Mesendoderm (in vitro differentiated cells): ENCODE data around the gene GARRE1.

Source experiments
- DNase-seq: peaks from one replicate; pipeline ENCODE4 v3.0.0; 2013
- H2AK5ac ChIP-seq: 2 replicates; pipeline ENCODE4 v1.6.1; 2013; ENCODE audit warnings: low read length, inconsistent platforms
- H2BK120ac ChIP-seq: 2 replicates; pipeline ENCODE4 v1.6.1; 2013; ENCODE audit warnings: low read depth, mild to moderate bottlenecking, low read length, moderate library complexity, mixed read lengths
- H2BK15ac ChIP-seq: replicated peaks from 2 replicates; pipeline ENCODE4 v1.6.1; 2013; ENCODE audit warnings: low read depth, mild to moderate bottlenecking, moderate library complexity
- H2BK5ac ChIP-seq: 2 replicates; pipeline ENCODE4 v1.6.1; 2013; ENCODE audit warnings: low read length, inconsistent platforms
- H3K18ac ChIP-seq: 2 replicates; pipeline ENCODE4 v1.6.1; 2013; ENCODE audit warnings: mild to moderate bottlenecking, low read length, mixed read lengths
- H3K23ac ChIP-seq: one replicate; pipeline ENCODE4 v1.6.1; 2013; ENCODE audit warnings: low read length
- H3K27ac ChIP-seq: 2 replicates; pipeline ENCODE4 v1.5.1; 2013; ENCODE audit warnings: low read depth, mild to moderate bottlenecking, inconsistent platforms, low read length, moderate library complexity
- H3K27me3 ChIP-seq: 2 replicates; pipeline ENCODE4 v1.6.1; 2013; ENCODE audit warnings: low read length, control low read depth, mild to moderate bottlenecking, inconsistent platforms; ENCODE audit not compliant: insufficient read depth, poor library complexity
- H3K36me3 ChIP-seq: 2 replicates; pipeline ENCODE4 v1.6.1; 2013; ENCODE audit warnings: low read length, inconsistent platforms; ENCODE audit not compliant: control insufficient read depth, insufficient read depth
- H3K4ac ChIP-seq: one replicate; pipeline ENCODE4 v1.6.1; 2013; ENCODE audit warnings: low read depth, mild to moderate bottlenecking, low read length, moderate library complexity
- H3K4me1 ChIP-seq: 2 replicates; pipeline ENCODE4 v1.6.1; 2013; ENCODE audit warnings: low read depth, low read length, inconsistent platforms; ENCODE audit not compliant: control insufficient read depth
- H3K4me2 ChIP-seq: 2 replicates; pipeline ENCODE4 v1.6.1; 2013; ENCODE audit warnings: low read length
- H3K4me3 ChIP-seq: 2 replicates; pipeline ENCODE4 v1.5.1; 2013; ENCODE audit warnings: mild to moderate bottlenecking, low read length
- H3K56ac ChIP-seq: one replicate; pipeline ENCODE4 v1.6.1; 2013; ENCODE audit warnings: low read length
- H3K79me1 ChIP-seq: 2 replicates; pipeline ENCODE4 v1.6.1; 2013; ENCODE audit warnings: low read length, inconsistent platforms
- H3K79me2 ChIP-seq: 2 replicates; pipeline ENCODE4 v1.6.1; 2013; ENCODE audit warnings: mild to moderate bottlenecking, low read length; ENCODE audit not compliant: control insufficient read depth, insufficient read depth
- H3K9ac ChIP-seq: 2 replicates; pipeline ENCODE4 v1.6.1; 2013; ENCODE audit warnings: low read length, inconsistent platforms
- H4K5ac ChIP-seq: one replicate; pipeline ENCODE4 v1.6.1; 2013; ENCODE audit warnings: low read length
- H4K8ac ChIP-seq: one replicate; pipeline ENCODE4 v1.6.1; 2013; ENCODE audit warnings: low read depth, mild to moderate bottlenecking, control low read depth, low read length, moderate library complexity
- WGBS: extraction: QIAGEN DNeasy Blood & Tissue Kit; methylation state at CpG from one replicate; pipeline ENCODE4 v1.1.7; 2013; ENCODE audit warnings: low lambda C conversion rate, missing lambda C conversion rate; ENCODE audit not compliant: insufficient coverage; ENCODE audit errors: extremely low coverage; 5-methylcytosine and 5-hydroxymethylcytosine counted together

The GARRE1 gene

DNA sequence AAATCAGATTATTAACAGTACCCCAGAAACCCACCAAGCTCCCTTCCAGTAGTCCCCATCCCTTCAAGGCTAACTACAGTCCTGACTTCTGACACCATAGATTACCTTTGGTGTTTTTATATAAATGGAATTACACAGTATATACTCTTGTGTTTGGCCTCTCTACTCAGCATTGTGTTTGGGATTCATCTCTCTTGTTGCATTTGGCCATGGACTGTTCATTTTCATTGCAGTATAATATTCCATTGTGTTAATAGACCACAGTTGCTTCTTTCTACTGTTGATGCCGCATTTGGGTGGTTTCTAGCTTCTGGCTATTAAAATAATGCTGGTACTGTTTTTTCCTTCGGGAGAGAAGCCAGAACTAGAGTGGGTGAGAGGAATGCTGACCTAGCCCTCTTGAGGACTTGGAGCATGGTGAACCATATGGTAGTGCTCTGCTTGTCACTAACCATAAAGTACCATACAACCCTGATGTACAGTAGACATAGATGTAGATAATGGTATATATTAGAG lies 18.9 kb upstream of the GARRE1 start:
- Histone ChIP-seq H3K4ac (no peak overlapping the region), H2AK5ac (no peak overlapping the region), H3K79me1 (no peaks in the 10 kb centered on the region), H3K79me2 (no peaks in the 10 kb centered on the region), H2BK5ac (no peak overlapping the region), H2BK15ac (no peak overlapping the region), H3K4me3 (no peak overlapping the region), H3K4me2 (no peak overlapping the region), H3K27ac (no peak overlapping the region), H3K23ac (no peak overlapping the region), H4K5ac (no peak overlapping the region), H3K4me1 (no peaks in the 10 kb centered on the region), H3K56ac (no peak overlapping the region), H3K9ac (no peak overlapping the region), H2BK120ac (no peak overlapping the region), H3K36me3 (no peaks in the 10 kb centered on the region), H4K8ac (no peak overlapping the region), H3K27me3 (no peaks in the 10 kb centered on the region), H3K18ac (no peak overlapping the region)
- no CpG with 5 or more reads among the region's 2 CpGs for WGBS
- DNase-seq = no peak

DNA sequence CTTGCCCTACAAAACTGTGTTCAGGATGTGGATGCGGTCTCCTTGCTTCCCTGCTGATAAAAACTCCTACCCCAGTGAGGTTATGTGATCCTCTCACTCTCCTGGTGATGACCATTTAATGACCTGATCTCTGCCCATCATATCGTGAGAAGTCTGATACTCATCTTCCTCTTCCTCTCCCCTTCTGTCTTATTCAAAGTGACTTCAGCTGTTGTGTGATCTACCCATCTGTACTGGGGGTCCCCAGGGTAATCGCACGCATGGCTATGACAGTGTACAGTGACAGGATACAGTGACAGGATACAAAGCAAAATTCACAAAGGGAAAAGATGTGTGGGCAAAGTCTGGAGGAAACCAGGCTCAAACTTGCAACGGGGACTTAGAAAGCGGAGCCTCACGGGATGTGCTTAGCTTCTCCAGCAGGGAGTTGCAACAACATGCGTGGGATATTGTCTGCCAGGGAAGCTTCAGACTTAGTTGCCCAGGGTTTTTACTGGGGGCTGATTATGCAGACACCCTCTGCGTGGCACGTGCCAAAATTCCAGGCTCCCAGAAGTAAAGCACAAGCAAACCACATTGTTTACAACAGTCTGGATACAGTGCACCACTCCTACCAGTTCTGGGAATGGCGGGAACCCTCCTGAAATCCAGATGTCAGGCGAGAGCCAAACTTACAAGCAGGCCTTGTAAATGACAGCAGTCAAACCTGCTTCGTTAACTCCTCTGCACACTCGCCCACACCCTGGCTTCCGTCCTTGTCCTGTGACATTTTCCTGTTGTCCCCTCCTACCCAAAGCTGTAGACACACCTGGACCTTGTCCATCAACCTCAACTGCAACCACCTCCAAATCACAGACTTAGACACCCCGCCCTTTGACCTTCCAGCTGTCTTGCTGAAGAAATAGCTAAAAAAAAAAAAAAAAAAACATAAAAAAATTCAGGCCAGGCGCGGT lies 18.0 kb upstream of the GARRE1 start:
- no peak for DNase-seq
- H3K18ac ChIP-seq = no peak overlapping the region
- no CpG with 5 or more reads among the region's 18 CpGs for WGBS
- no peak overlapping the region for H3K27ac ChIP-seq
- H3K56ac ChIP-seq = no peak overlapping the region
- no peak overlapping the region for H4K8ac ChIP-seq
- H4K5ac ChIP-seq = no peak overlapping the region
- H2BK120ac ChIP-seq = no peak overlapping the region
- no peak overlapping the region for H3K4me2 ChIP-seq
- no peaks in the 10 kb centered on the region for H3K79me2 ChIP-seq
- no peak overlapping the region for H3K4ac ChIP-seq
- H3K4me3 ChIP-seq = no peak overlapping the region
- no peak overlapping the region for H3K9ac ChIP-seq
- no peak overlapping the region for H3K23ac ChIP-seq
- no peaks in the 10 kb centered on the region for H3K79me1 ChIP-seq
- no peak overlapping the region for H2AK5ac ChIP-seq
- H2BK5ac ChIP-seq = no peak overlapping the region
- no peak overlapping the region for H2BK15ac ChIP-seq
- H3K27me3 ChIP-seq = no peaks in the 10 kb centered on the region
- no peaks in the 10 kb centered on the region for H3K4me1 ChIP-seq
- no peaks in the 10 kb centered on the region for H3K36me3 ChIP-seq

DNA sequence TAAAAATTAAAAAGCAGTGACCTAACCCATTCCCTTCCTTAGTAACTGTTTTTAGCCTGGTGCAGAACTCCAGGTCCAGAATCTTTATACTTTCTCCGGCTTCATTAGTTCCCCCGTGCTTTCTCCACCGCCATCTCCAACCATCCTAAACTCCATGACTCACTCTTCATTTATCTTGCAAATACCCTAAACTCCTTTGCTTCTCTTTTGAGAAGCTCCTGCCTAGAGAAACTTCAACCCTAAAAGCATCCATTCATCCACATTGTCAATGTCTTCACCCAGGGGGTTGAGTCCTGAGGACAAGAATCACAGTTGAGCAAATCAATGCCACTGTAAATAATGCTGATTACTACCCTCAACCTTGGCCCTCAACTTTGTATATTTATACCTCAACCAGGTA lies 17.1 kb upstream of the GARRE1 start:
- Histone ChIP-seq H3K27ac (no peak overlapping the region), H3K9ac (no peak overlapping the region), H4K5ac (no peak overlapping the region), H2BK15ac (no peak overlapping the region), H3K79me1 (no peaks in the 10 kb centered on the region), H4K8ac (no peak overlapping the region), H3K4me3 (no peak overlapping the region), H3K4me2 (no peak overlapping the region), H2BK5ac (no peak overlapping the region), H2BK120ac (no peak overlapping the region), H2AK5ac (no peak overlapping the region), H3K27me3 (no peaks in the 10 kb centered on the region), H3K79me2 (no peaks in the 10 kb centered on the region), H3K56ac (no peak overlapping the region), H3K18ac (no peak overlapping the region), H3K4me1 (no peaks in the 10 kb centered on the region), H3K4ac (no peak overlapping the region), H3K36me3 (no peaks in the 10 kb centered on the region), H3K23ac (no peak overlapping the region)
- no peak for DNase-seq
- WGBS = no CpG with 5 or more reads among the region's 3 CpGs

DNA sequence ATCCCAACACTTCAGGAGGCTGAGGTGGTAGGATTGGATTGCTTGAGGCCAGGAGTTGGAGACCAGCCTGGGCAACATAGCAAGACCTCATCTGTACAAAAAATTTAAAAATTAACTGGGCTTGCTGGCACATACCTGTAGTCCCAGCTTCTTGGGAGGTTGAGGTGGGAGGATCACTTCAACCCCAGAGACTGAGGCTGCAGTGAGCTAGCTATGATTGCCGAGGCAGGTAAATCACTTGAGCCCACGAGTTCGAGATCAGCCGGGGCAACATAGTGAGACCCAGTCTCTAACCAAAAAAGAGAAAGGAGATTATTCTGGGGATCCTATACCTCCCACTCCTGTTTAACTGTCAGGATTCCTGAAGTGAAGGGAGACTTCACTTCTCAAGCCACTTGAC lies 16.4 kb upstream of the GARRE1 start:
- H3K56ac ChIP-seq = no peak overlapping the region
- no peak overlapping the region for H4K8ac ChIP-seq
- H2BK15ac ChIP-seq = no peak overlapping the region
- no peak overlapping the region for H3K4me3 ChIP-seq
- H3K36me3 ChIP-seq = no peaks in the 10 kb centered on the region
- no CpG with 5 or more reads among the region's 4 CpGs for WGBS
- H3K4me2 ChIP-seq = no peak overlapping the region
- no peak overlapping the region for H3K18ac ChIP-seq
- H4K5ac ChIP-seq = no peak overlapping the region
- no peak for DNase-seq
- no peak overlapping the region for H2AK5ac ChIP-seq
- no peak overlapping the region for H3K9ac ChIP-seq
- H2BK120ac ChIP-seq = no peak overlapping the region
- H3K79me2 ChIP-seq = no peaks in the 10 kb centered on the region
- no peaks in the 10 kb centered on the region for H3K79me1 ChIP-seq
- no peaks in the 10 kb centered on the region for H3K4me1 ChIP-seq
- H3K4ac ChIP-seq = no peak overlapping the region
- H3K27me3 ChIP-seq = no peaks in the 10 kb centered on the region
- no peak overlapping the region for H3K27ac ChIP-seq
- no peak overlapping the region for H2BK5ac ChIP-seq
- H3K23ac ChIP-seq = no peak overlapping the region

- Histone ChIP-seq H3K9ac (no peak overlapping the region), H3K27me3 (no peaks in the 10 kb centered on the region), H3K27ac (no peak overlapping the region), H3K79me2 (no peaks in the 10 kb centered on the region), H3K4me2 (no peak overlapping the region), H2BK15ac (no peak overlapping the region), H3K79me1 (no peaks in the 10 kb centered on the region), H3K23ac (no peak overlapping the region), H3K4me1 (no peaks in the 10 kb centered on the region), H2AK5ac (no peak overlapping the region), H2BK5ac (no peak overlapping the region), H4K5ac (no peak overlapping the region), H4K8ac (no peak overlapping the region), H3K4ac (no peak overlapping the region), H3K56ac (no peak overlapping the region), H3K18ac (no peak overlapping the region), H3K4me3 (no peak overlapping the region), H3K36me3 (no peaks in the 10 kb centered on the region), H2BK120ac (no peak overlapping the region)
- peak; percentile 88 for DNase-seq
- no CpG with 5 or more reads among the region's 13 CpGs for WGBS
Observed at GRCh38 chr19:34241513-34242337, 12.6 kb upstream of the GARRE1 start.
